HG02943 (cell line): Measurements from ENCODE around the gene SNCAIP.

Experiments
- ATAC-seq: cut with Tn5 transposase; IDR thresholded peaks from one replicate; pipeline ENCODE4 v1.9.1; 2021; ENCODE audit warnings: mild to moderate bottlenecking, low read depth, moderate library complexity; ENCODE audit not compliant: unreplicated experiment

Gene SNCAIP

DNA sequence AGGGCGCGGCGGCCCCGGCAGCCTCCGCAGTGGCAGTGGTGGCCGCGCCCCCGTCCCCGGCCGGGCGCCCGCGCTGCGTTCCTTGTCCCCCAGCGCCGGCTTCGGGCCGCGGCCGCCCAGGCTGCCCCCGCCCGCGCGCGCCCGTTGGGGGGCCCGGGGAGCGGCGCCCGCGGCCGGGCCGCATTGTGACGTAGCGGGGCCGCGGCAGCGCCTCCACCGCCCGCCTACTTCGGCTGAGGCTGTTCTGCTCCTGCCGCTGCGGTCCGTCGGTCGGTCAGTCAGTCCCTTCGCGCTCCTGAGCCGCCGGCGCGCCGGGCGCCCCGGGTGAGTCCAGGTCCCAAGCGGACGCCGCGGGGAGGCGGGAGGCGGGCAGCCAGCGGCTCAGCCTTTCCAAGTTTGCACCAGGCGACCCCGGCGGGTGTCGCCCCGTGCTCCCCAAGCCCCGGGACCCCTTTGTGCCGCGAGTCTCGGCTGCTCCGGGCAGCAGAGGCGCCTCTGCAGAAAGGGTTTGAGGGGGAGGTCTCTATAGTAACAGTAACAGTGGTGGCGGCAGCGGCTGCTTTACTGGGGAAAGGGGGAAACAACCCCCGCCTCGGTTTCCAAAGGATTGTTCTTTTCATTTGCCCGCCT lies at the start of gene SNCAIP:
Gene SNCAIP, plus strand, starts transcription at position 277 of the 630 bp plus-strand sequence. CDS start 78,898 bp downstream, outside the sequence.
- ATAC-seq: no peak

DNA sequence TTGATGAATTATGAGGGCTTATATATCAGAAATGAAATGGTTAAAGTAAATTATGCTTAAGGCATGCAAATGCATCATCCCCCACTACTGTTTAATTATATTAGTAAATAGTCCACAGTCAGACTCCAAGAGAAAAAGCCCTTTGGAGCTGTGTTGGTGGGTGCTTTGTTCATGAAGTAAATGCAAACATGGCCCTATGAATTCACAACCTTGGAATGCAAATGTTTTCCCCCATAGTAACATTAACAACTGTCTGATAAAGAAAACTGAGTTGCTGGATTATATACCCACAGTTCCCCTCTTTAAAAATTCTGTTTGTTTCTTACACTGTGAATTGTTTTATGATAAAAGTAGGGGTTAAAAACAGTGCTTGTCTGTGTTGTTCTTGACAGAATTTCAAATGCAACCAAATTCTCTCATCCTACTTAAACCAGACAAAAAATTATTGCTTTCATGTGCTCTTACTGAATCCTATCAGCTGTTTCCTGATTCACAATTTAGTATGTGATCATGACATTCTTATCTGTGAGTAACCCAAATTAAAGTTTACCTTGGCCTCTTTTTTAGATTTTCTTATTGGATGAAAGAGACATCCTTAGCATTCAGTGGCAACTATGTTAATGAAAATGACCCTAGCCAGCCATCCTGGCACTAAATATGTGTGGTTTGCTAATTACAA lies 48.5 kb upstream of the SNCAIP start:
- no peak for ATAC-seq

- ATAC-seq: no peak
Observed at GRCh38 chr5:122264610-122265009, 47.4 kb upstream of the SNCAIP start.

GRCh38 chr5:122267185-122267584 lies 44.9 kb upstream of the SNCAIP start:
- ATAC-seq: no peak

DNA sequence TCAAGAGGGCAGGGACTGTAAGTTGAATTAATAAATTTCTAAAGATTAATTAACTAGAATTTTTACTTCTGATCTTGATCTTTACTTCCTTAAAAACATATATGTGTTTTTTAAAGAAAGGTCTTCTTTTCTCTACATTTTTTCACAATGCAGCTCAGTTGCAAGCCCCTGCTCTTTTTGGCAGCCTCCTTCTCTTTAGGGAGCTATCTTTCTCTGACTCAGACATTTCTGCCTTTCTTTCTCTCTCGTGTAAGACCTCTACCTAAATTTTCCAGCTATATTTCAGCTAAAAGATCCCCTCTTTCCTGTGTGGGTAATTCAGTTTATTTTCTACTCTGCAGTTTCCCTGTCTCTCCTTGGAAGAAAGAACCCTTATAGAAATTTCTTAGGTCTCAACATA lies 38.3 kb upstream of the SNCAIP start:
- no peak for ATAC-seq

DNA sequence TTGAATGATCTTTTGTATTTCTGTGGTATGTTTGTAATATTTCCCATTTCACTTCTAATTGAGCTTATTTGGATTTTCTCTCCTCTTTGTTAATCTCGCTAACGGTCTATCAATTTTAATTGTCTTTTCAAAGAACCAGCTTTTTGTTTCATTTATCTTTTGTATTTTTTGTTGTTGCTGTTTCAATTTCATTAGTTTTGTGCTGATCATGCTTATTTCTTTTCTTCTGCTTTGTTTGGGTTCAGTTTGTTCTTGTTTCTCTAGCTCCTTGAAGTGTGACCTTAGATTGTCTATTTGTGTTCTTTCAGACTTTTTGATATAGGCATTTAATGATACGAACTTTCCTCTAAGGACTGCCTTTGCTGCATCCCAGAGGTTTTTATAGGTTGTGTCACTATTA lies 28.4 kb upstream of the SNCAIP start:
- no peak for ATAC-seq

- no peak for ATAC-seq
Observed at GRCh38 chr5:122286541-122286940, 25.5 kb upstream of the SNCAIP start.

- ATAC-seq: no peak
Observed at GRCh38 chr5:122287101-122287500, 24.9 kb upstream of the SNCAIP start.

GRCh38 chr5:122291000-122291901 lies 20.8 kb upstream of the SNCAIP start:
- ATAC-seq: no peak

GRCh38 chr5:122292332-122292731 lies 19.7 kb upstream of the SNCAIP start:
- ATAC-seq: no peak

- no peak for ATAC-seq
Observed at GRCh38 chr5:122295138-122295537, 16.9 kb upstream of the SNCAIP start.

DNA sequence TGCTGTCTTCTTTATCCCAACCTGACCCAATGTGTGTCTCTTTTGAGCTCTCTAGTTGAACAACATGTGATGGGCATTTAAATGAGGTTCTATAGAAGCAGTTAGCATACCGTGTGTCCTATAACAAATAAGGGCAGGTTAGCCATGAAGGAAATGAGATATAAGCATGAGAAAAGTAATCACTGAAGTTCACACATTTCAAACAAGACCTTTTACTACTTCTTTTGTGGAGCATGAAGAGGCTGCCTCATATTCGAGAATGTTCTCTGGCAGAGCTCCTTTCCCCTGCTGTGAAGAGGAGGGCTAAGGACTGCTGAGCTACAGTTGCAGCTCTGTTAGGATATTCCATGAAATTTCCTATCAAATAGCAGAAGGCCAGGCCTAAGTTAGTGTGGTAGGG lies 15.2 kb upstream of the SNCAIP start:
- ATAC-seq: no peak

GRCh38 chr5:122297587-122298298 lies 14.3 kb upstream of the SNCAIP start:
- ATAC-seq: peak; percentile 84

DNA sequence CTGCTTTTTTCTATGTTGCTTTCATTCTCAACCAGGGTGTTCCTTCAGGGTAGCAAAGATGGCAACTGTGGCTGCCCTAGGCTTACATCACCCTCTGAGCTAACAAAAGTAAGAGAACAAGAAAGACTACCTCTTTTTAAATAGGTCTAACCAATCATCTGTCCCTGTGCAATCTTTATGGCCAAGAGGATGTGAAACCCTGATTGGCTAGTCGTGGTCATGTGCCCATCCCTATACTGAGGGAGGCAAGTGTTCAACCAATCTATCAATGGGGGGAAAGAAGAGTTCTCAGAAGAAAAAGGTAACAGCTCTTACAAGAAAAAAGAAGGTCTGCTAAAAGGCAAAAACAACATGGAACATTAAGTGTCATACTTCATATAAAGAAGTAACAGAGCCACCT lies 11.7 kb upstream of the SNCAIP start:
- no peak for ATAC-seq

DNA sequence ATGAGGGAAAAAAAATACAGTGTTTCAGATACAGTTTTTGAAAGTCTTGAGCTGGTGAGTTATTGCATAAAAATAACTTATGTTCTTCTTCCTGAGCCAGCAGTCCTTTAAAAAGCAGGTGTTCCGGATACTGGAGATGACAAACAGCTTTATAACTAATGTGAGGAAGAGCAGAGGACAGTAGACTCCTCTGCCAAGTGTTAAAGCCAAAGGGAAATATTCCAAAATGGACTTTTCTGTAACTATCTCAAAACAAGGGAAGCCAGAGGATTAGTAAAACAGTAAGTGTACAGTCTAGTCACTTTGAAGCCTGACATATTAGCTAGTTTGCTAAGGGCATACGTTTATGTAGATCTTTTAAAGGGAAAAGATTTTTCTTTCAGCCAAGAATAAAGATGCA lies 11.0 kb upstream of the SNCAIP start:
- ATAC-seq: no peak

DNA sequence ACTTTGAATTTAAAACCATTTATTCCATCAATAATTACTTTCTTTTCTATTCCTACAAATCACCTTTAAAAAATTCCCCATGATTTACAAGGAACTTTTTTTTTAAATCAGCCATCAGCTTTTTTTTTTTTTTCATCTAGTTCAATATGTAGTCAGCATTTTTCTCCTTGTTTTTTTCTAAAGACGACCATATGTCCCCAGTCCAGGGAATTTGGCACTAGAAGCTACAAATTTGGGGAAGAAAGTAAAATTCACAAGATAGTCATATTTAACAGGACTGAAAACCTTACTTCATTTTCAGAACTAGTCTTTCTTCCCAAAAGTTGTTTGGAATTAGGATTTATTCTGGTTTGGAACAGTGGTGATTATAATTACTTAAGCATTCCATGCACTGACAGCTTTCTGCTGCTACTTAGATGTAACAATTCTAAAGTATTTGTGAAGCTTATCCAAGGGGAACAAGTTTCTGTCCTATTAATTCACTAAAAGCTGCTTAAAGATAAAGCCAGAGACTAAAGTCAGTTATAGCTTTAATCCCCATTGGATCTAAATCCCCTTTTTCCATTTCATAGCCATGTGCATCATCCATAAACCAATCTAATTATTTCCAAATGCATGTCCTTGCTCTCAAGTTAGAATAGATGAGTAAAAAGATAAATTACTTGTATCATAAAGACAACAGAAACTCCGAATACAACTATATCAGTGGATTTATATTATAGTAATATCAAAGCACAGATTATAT lies 7.4 kb upstream of the SNCAIP start:
- ATAC-seq: no peak

DNA sequence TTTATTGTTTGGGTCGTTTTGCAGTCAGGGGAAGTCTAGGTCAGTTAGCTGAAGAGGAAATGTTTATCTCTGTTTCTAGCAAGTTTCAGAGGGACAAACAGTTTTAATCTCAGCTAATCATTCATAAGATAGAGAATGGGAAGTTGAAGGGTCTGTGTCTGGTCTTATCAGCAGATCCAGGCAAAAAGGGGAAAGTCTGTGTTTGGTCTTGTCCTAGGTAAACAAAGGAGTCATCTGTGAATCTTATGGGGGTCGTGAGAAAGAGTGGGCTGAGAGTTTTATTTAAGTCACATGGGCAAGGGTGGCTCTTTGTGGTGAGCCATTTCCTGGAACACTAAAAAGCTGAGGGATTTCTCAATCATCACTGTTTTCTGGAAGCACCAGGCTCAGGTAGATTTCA lies 5.6 kb upstream of the SNCAIP start:
- no peak for ATAC-seq

GRCh38 chr5:122310889-122311288 lies 1.1 kb upstream of the SNCAIP start:
- no peak for ATAC-seq

GRCh38 chr5:122311497-122311960 lies 508 bp upstream of the SNCAIP start:
- no peak for ATAC-seq
